Hair follicle dermal papilla cell (primary cell): ENCODE data around the gene SKP2. TPM values are rescaled to one million over a fixed set of nuclear protein-coding genes. Genes with fewer than 3 reads are reported as not detected.
A peak's percentile ranks its signal among the peaks of the same experiment; 100 is the strongest.

Source experiments
- small RNA-seq: library from RNA; depleted of rRNA; stranded (forward); fragments of <200 nt; gene quantifications from one replicate; pipeline ENCODE3, GENCODE V24; 2012
- total RNA-seq: library from RNA; depleted of rRNA; stranded (reverse); fragments of >200 nt; gene quantifications from 2 replicates; pipeline ENCODE4 v1.2.3, GENCODE V29; 2012

SKP2 gene
- 105 and 108 TPM in 2 replicates for total RNA-seq

GRCh38 chr5:36151434-36152323 lies at the start of gene SKP2, which contains the start of gene LMBRD2:
SKP2 (plus strand) TSS chr5:36152111; CDS start chr5:36152263, 152 bp downstream.
LMBRD2 (minus strand) TSS chr5:36151887; CDS start chr5:36143349, 8,538 bp downstream.

Small RNA genes within 50 kb of the gene (small RNA-seq; reads per million reads assigned to genes)
- gene MIR580 (4.2 reads per million, percentile 73 among the genes with 10 or more reads in this experiment), gene RNU6-1305P (not detected)

Other genes starting within 250 kb of the SKP2 start
- 1.1 TPM in 1 of 2 replicates, not detected in the other for gene CAPSL, start 213.5 kb upstream of the SKP2 start, total RNA-seq
- not detected in 2 replicates for gene UGT3A1, start 160.7 kb upstream of the SKP2 start, total RNA-seq
- 5.2 and 8.1 TPM in 2 replicates for gene UGT3A2, start 85.2 kb upstream of the SKP2 start, total RNA-seq
- gene LMBRD2, start 224 bp upstream of the SKP2 start, total RNA-seq = 13.7 and 14.4 TPM in 2 replicates
- gene NADK2, start 89.8 kb downstream of the SKP2 start, total RNA-seq = 35.2 and 36.4 TPM in 2 replicates
- 2.3 and 2.7 TPM in 2 replicates for gene RANBP3L, start 149.8 kb downstream of the SKP2 start, total RNA-seq